Kidney (tissue), 14 donors: Measurements from ENCODE around the gene ITGB1BP1. TPM values are rescaled to one million over a fixed set of nuclear protein-coding genes. Genes with fewer than 3 reads are reported as not detected.

Experiments
- DNase-seq, 5 donors: peaks; one replicate each; pipeline ENCODE4 v3.0.0-alpha.2; 2013 to 2020
- FAIRE-seq: peaks from 2 replicates; lab custom pipeline; 2012; peaks lifted over from hg19 to GRCh38; lab: Jason Lieb, UNC
- H3K27ac ChIP-seq, 2 donors: one replicate each; pipeline ENCODE4 v1.7.0; 2013; ENCODE audit warnings: low read depth in 2 of 2, low read length in 2 of 2, inconsistent platforms in 1 of 2
- H3K27me3 ChIP-seq: one replicate; pipeline ENCODE4 v1.7.1; 2013; ENCODE audit warnings: low read length, inconsistent platforms; ENCODE audit not compliant: control insufficient read depth, insufficient read depth
- H3K36me3 ChIP-seq, 3 donors: one replicate each; pipeline versions ENCODE4 v1.7.0 to v1.7.1; 2013; ENCODE audit warnings: low read length in 3 of 3, control low read depth in 1 of 3, inconsistent platforms in 1 of 3; ENCODE audit not compliant: insufficient read depth in 3 of 3, control insufficient read depth in 2 of 3
- H3K4me1 ChIP-seq, 3 donors: one replicate each; pipeline versions ENCODE4 v1.7.0 to v1.7.1; 2013; ENCODE audit warnings: low read length in 3 of 3, inconsistent platforms in 1 of 3, low read depth in 1 of 3; ENCODE audit not compliant: control insufficient read depth in 2 of 3, insufficient read depth in 2 of 3
- H3K4me3 ChIP-seq, 3 donors: one replicate each; pipeline versions ENCODE4 v1.7.0 to v1.8.1; 2013; ENCODE audit warnings: low read length in 3 of 3, control low read depth in 1 of 3, inconsistent platforms in 1 of 3
- H3K9ac ChIP-seq, 3 donors: one replicate each; pipeline versions ENCODE4 v1.7.0 to v1.7.1; 2013; ENCODE audit warnings: low read length in 3 of 3, control low read depth in 1 of 3, inconsistent platforms in 1 of 3
- H3K9me3 ChIP-seq, 3 donors: one replicate each; pipeline versions ENCODE4 v1.7.0 to v1.7.1; 2013; ENCODE audit warnings: low read length in 3 of 3, control low read depth in 1 of 3, inconsistent platforms in 1 of 3; ENCODE audit not compliant: control insufficient read depth in 2 of 3, insufficient read depth in 1 of 3
- intact Hi-C: fragments of 100-400 bp; cut with DNase I; formaldehyde crosslinking; loops from one replicate; pipeline ENCODE4 v1.11.1; 2022
- polyA plus RNA-seq: library from polyadenylated mRNA; stranded (reverse); fragments of 350-450 nt; fragmentation: Illumina TruSeq; extraction: RNeasy Lipid Tissue Mini Kit (QIAGEN cat#74804); gene quantifications from one replicate; pipeline ENCODE4 v1.2.3, GENCODE V29; 2014; ENCODE audit warnings: low read depth, low replicate concordance; ENCODE audit not compliant: insufficient read depth
- total RNA-seq: library from RNA; stranded (reverse); fragmentation: NEBNext Ultra II Directional; extraction: Animal tissue kit (Norgen Biotek cat#: 25700); gene quantifications from one replicate; pipeline ENCODE4 v1.2.1, GENCODE V29; 2021
- TF ChIP-seq, protein P1 (sequence below): IDR thresholded peaks from 3 replicates; pipeline ENCODE4 v1.5.1; 2012; ENCODE audit warnings: mild to moderate bottlenecking, moderate library complexity, borderline replicate concordance; ENCODE audit not compliant: insufficient read depth; ENCODE audit errors: extremely low read depth
- donor health status: control.
- donor health status: control.
- donor health status: control.
- donor health status: control.
- donor health status: control.
- donor health status: DM: yes; HTN: yes; CAD: no.
- donor health status: Normal renal cell carcinoma (clear cell type).

ITGB1BP1 gene
- total and polyA plus RNA-seq, 2 donors from 2014 or later = 67.1 to 164 TPM

DNA sequence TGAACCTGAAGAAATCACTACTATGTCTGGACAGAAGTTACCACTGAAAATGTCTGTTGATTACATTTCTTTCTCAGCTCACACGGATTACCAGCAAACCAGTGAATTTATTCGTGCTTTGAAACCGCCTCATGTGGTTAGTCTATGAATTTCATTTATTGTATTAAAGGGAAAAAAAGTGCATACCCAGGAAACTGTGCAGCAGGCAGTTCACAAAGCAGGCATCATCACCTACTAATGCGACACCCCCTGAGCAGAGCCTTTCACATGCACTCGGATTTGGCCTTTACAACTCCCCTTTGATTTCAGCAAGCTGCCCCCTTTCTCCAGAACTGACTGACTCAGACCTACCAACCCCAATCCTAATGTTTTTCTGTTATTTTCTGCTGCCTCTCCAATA lies 20.2 kb upstream of the ITGB1BP1 start:
- no peaks in the 10 kb centered on the region for H3K27me3 ChIP-seq
- TF ChIP-seq, protein P1, sequence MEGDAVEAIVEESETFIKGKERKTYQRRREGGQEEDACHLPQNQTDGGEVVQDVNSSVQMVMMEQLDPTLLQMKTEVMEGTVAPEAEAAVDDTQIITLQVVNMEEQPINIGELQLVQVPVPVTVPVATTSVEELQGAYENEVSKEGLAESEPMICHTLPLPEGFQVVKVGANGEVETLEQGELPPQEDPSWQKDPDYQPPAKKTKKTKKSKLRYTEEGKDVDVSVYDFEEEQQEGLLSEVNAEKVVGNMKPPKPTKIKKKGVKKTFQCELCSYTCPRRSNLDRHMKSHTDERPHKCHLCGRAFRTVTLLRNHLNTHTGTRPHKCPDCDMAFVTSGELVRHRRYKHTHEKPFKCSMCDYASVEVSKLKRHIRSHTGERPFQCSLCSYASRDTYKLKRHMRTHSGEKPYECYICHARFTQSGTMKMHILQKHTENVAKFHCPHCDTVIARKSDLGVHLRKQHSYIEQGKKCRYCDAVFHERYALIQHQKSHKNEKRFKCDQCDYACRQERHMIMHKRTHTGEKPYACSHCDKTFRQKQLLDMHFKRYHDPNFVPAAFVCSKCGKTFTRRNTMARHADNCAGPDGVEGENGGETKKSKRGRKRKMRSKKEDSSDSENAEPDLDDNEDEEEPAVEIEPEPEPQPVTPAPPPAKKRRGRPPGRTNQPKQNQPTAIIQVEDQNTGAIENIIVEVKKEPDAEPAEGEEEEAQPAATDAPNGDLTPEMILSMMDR = no peak
- intact Hi-C loops = no loop called here
- DNase-seq (no peak), FAIRE-seq (no peak)
- H3K9ac ChIP-seq = no peak overlapping the region
- H3K4me1 ChIP-seq = no peaks in the 10 kb centered on the region
- no peak overlapping the region for H3K27ac ChIP-seq
- no peak overlapping the region for H3K4me3 ChIP-seq
- H3K9me3 ChIP-seq = no peaks in the 10 kb centered on the region
- peaks cover 12 to 32% (median 13%) of the 10 kb centered on the region in 3 donors for H3K36me3 ChIP-seq

DNA sequence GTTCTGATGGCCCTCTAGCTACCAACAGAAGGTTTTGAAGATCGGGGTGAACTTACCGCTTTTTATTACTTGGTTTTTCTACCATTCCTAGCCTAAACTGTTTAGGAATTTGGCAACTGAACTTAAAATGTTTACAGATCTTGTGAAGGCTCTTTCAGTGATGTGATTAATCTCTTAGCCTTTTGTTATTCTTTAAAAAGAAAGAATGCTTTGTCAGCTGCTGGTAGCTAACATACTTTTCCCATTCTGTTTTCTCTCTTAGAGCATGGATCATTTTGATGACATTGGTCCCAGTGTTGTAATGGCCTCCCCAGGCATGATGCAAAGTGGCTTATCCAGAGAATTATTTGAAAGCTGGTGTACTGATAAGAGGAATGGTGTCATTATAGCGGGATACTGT lies 18.2 kb upstream of the ITGB1BP1 start:
- no peaks in the 10 kb centered on the region for H3K27me3 ChIP-seq
- peaks cover 17 to 42% (median 17%) of the 10 kb centered on the region in 3 donors for H3K36me3 ChIP-seq
- no peak for FAIRE-seq

DNA sequence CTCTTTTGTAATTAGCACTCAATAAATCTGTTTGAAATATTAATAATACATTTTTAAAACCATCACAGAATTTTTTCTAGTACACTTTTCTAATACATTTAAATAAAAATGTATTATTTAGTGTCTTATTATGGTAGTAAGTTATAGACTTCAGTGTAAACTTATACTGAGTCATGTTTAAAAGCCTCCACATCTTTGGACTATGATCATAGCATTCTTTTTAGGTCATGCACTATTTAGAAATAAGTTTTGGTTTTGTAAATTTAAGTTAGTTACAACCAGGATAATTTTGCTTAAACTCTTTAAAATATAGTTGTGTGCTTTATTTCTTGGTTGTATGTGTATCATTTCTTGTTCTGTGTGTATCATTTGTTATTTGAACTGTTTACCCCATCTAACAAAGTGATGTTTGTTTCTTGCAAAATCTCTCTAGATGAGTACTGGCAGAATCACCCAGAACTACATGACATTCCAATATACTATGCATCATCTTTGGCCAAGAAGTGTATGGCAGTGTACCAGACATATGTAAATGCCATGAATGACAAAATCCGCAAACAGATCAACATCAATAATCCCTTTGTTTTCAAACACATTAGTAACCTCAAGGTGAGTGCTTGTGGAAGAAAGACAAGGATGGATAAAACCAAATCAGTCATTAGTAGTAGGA lies 16.9 kb upstream of the ITGB1BP1 start:
- TF ChIP-seq, protein P1 = no peak
- Histone ChIP-seq H3K27ac (no peak overlapping the region), H3K4me3 (no peak overlapping the region), H3K36me3 (peaks cover 17 to 36% (median 20%) of the 10 kb centered on the region in 3 donors), H3K27me3 (no peaks in the 10 kb centered on the region), H3K9ac (no peak overlapping the region), H3K4me1 (no peaks in the 10 kb centered on the region), H3K9me3 (no peaks in the 10 kb centered on the region)
- DNase-seq = no peak
- FAIRE-seq = no peak
- intact Hi-C loops = no loop called here

More for the DNA sequence above, 18.2 kb upstream of the ITGB1BP1 start:
- Histone ChIP-seq H3K9me3 (no peaks in the 10 kb centered on the region), H3K4me1 (no peaks in the 10 kb centered on the region), H3K27ac (no peak overlapping the region), H3K9ac (no peak overlapping the region), H3K4me3 (no peak overlapping the region)
- intact Hi-C loops = no loop called here
- TF ChIP-seq, protein P1 = no peak
- DNase-seq = no peak

- Histone ChIP-seq H3K36me3 (peaks cover 17 to 36% (median 18%) of the 10 kb centered on the region in 3 donors), H3K9ac (no peak overlapping the region), H3K27me3 (no peaks in the 10 kb centered on the region), H3K9me3 (no peaks in the 10 kb centered on the region), H3K4me1 (no peaks in the 10 kb centered on the region), H3K27ac (no peak overlapping the region), H3K4me3 (no peak overlapping the region)
- intact Hi-C loops = no loop called here
- FAIRE-seq (no peak), DNase-seq (no peak)
- TF ChIP-seq, protein P1 = no peak
Observed at GRCh38 chr2:9439536-9439935, 16.2 kb upstream of the ITGB1BP1 start.
